Kidney epithelial cell (primary cell): ENCODE results near the gene AADAC. TPM values are rescaled to one million over a fixed set of nuclear protein-coding genes. Genes with fewer than 3 reads are reported as not detected.
"Not testable (repeated sequence)": the region's sequence is repeated elsewhere in the genome, so short reads cannot be mapped to it uniquely, and the experiment has no call there.

Experiments
- DNase-seq: peaks from one replicate; pipeline ENCODE4 v3.0.0-alpha.2; 2010; ENCODE audit warnings: low read depth
- H3K27me3 ChIP-seq: 2 replicates; pipeline ENCODE4 v1.6.0; 2011; ENCODE audit warnings: low read length; ENCODE audit not compliant: control insufficient read depth, insufficient read depth
- H3K36me3 ChIP-seq: 2 replicates; pipeline ENCODE4 v1.5.1; 2011; ENCODE audit warnings: low read length; ENCODE audit not compliant: control insufficient read depth, insufficient read depth
- H3K4me3 ChIP-seq: 2 replicates; pipeline ENCODE4 v1.5.1; 2011; ENCODE audit warnings: low read depth, mild to moderate bottlenecking, control low read depth, low read length
- total RNA-seq: library from RNA; depleted of rRNA; stranded (reverse); fragments of >200 nt; gene quantifications from 2 replicates; pipeline ENCODE4 v1.2.3, GENCODE V29; 2015
- TF ChIP-seq, protein P1 (sequence below): IDR thresholded peaks from 2 replicates; pipeline ENCODE4 v1.5.1; 2011; ENCODE audit warnings: mild to moderate bottlenecking, moderate library complexity, low read length, control low read depth, inconsistent platforms; ENCODE audit not compliant: insufficient read depth, poor library complexity, severe bottlenecking

The AADAC gene
- total RNA-seq, 1 donor from 2014 or later = not detected

DNA sequence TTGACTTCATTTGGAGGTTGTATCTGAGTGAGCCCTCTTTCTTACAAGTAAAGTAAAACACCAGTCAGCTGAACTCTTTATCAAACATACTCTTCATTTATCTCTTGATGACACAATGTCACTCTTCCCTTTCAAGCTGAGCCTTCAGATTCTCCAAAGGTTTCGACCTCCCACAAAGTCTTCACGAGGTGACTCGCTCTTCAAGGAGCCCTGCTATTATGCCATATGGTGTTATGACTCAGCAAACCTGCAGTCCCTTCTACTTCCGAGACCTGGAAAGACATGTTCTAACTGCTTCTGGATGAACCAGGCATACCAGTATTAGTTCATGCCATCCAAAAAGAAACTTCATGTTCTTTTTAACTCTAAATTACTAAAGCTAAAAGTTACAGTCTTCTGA, 23.1 kb downstream of the AADAC start:
- DNase-seq = peak; percentile 80
- H3K4me3 ChIP-seq = no peak overlapping the region
- no peaks in the 10 kb centered on the region for H3K36me3 ChIP-seq
- TF ChIP-seq, protein P1, sequence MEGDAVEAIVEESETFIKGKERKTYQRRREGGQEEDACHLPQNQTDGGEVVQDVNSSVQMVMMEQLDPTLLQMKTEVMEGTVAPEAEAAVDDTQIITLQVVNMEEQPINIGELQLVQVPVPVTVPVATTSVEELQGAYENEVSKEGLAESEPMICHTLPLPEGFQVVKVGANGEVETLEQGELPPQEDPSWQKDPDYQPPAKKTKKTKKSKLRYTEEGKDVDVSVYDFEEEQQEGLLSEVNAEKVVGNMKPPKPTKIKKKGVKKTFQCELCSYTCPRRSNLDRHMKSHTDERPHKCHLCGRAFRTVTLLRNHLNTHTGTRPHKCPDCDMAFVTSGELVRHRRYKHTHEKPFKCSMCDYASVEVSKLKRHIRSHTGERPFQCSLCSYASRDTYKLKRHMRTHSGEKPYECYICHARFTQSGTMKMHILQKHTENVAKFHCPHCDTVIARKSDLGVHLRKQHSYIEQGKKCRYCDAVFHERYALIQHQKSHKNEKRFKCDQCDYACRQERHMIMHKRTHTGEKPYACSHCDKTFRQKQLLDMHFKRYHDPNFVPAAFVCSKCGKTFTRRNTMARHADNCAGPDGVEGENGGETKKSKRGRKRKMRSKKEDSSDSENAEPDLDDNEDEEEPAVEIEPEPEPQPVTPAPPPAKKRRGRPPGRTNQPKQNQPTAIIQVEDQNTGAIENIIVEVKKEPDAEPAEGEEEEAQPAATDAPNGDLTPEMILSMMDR = no peak
- H3K27me3 ChIP-seq = no peaks in the 10 kb centered on the region

DNA sequence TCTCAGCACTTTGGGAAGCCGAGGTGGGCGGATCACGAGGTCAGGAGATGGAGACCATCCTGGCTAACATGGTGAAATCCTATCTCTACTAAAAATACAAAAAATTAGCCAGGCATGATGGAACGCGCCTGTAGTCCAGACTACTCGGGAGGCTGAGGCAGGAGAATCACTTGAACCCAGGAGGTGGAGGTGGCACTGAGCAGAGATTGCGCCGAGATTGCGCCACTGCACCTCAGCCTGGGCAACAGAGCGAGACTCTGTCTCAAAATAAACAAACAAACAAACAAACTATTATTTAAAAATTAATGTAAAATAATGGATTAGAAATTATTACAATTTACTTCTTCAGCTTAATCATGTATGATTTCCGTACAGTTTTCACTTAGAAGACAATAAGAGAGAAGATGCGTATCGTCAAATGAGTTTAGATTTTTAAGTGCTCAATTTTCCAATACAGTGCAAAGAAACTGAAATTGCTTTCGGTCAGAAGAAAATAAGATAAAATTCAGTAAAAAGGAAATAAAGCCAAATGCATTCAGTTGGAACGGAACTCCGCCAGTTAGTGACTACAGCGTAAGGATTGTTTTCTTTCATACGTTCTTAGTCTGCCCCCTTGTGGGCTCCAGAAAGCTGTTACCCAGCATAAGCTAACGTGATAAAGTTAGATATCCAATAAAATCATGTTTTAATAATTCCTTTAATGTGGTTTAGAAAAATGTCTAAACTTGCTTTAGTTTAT, 24.8 kb downstream of the AADAC start:
- Histone ChIP-seq H3K36me3 (no peaks in the 10 kb centered on the region), H3K4me3 (no peak overlapping the region), H3K27me3 (no peaks in the 10 kb centered on the region)
- TF ChIP-seq, protein P1 = peak; percentile 76
- no peak for DNase-seq

DNA sequence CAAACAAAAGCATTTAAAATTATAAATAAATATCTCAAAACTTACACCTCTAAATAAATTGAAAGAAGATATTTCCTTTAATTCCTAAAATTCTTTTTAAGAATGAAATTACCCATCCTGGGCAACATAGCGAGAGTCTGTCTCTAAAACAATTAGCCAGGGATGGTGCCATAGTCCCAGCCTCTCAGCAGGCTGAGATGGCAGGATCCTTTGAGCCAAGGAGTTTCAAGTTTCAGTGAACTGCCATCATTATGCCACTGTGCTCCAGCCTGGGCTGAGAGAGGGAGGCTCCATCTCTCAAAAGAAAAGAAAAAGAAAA, 25.4 kb downstream of the AADAC start:
- DNase-seq = no peak
- H3K27me3 ChIP-seq = no peaks in the 10 kb centered on the region
- H3K4me3 ChIP-seq = no peak overlapping the region
- TF ChIP-seq, protein P1 = no peak
- no peaks in the 10 kb centered on the region for H3K36me3 ChIP-seq

DNA sequence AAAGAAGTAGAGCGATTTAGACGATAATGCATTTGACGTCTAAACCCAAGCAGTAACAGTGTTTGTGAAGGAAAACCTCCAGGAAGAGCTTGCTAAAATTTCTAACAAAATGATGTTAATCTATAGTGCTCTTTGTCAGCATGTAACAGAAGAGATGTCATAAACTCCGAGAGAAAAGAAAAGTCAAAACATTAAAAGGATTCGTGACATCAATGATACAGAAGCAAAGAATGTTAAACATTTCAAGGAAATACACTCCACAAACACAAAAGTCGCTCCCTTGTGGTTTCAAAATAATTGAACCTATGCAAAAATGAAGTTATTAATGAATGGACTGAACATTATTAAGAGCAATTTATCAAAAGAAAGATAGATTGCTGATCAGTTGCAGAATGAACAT, 27.9 kb downstream of the AADAC start:
- no peak overlapping the region for H3K4me3 ChIP-seq
- H3K36me3 ChIP-seq = no peaks in the 10 kb centered on the region
- TF ChIP-seq, protein P1 = no peak
- no peaks in the 10 kb centered on the region for H3K27me3 ChIP-seq
- no peak for DNase-seq

DNA sequence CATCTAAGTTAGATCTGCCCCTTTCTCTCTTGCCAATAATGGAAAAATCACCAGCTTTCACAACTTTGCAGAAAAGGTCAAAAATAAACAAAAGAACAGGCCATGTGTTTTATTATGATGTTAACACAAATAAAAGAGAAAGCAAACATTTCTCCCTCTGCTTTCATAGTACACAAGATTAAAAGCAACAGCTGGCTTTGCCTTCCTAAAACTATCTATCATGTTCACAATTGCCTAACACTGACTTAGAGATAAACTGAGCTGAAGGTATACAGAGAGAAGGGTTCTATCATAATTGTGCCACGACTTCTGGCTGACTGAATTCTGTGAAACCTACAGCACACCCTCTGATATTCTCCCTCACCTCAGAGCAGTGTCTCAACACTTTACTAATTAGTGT, 29.4 kb downstream of the AADAC start:
- no peak overlapping the region for H3K4me3 ChIP-seq
- H3K27me3 ChIP-seq = no peaks in the 10 kb centered on the region
- TF ChIP-seq, protein P1 = no peak
- no peaks in the 10 kb centered on the region for H3K36me3 ChIP-seq
- DNase-seq = no peak

DNA sequence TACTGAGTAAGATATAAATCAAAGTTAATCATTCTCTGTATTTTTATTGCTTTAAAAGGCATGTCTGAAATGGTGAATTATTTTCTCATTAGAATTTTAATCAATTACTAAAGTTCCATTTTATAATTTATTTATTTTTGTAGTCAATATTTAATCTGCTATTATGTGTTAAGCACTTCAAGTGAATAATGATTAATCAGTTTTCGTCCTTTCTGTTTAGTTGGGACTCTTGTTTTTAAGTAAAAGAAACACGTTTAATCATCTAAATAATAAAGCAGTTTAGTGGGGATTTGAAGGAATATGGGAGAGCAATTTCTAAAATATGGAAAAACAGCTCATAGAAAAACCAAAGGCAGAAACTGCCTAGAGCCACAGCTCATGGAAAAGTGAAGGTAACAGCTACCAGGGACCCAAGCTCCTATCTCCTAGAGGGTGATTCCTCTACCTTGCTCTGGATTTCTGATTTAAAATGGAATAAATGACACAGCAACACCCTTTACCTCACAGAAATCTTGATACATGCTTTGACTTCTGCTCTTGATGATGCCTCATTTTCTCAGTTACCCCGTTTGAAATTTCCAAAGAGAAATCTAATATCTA, 31.5 kb downstream of the AADAC start:
- no peak overlapping the region for H3K4me3 ChIP-seq
- no peak for DNase-seq
- H3K27me3 ChIP-seq = no peaks in the 10 kb centered on the region
- TF ChIP-seq, protein P1 = no peak
- H3K36me3 ChIP-seq = no peaks in the 10 kb centered on the region

DNA sequence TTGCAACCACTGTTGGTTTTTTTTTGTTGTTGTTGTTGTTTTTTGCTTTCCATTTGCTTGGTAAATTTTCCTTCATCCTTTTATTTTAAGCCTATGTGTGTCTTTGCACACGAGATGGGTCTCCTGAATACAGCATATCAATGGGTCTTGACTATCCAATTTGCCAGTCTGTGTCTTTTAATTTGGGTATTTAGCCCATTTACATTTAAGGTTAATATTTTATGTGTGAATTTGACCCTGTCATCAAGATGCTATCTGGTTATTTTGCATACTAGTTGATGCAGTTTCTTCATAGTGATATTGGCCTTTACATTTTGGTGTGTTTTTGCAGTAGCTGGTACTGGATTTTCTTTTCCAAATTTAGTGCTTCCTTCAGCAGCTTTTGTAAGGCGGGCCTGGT, 36.1 kb downstream of the AADAC start:
- not testable (repeated sequence) for DNase-seq, H3K27me3 ChIP-seq, H3K36me3 ChIP-seq, H3K4me3 ChIP-seq
